COLO668 (cell line): ENCODE measurements around the gene TINCR.
"Not testable (repeated sequence)": the region's sequence is repeated elsewhere in the genome, so short reads cannot be mapped to it uniquely, and the experiment has no call there.

ENCODE experiments used
- DNase-seq: peaks from one replicate; lab custom pipeline; 2025; ENCODE audit not compliant: unreplicated experiment; lab: John Stamatoyannopoulos, UW

The TINCR gene

GRCh38 chr19:5561559-5561958 lies 6.2 kb downstream of the TINCR start:
- DNase-seq = no peak

DNA sequence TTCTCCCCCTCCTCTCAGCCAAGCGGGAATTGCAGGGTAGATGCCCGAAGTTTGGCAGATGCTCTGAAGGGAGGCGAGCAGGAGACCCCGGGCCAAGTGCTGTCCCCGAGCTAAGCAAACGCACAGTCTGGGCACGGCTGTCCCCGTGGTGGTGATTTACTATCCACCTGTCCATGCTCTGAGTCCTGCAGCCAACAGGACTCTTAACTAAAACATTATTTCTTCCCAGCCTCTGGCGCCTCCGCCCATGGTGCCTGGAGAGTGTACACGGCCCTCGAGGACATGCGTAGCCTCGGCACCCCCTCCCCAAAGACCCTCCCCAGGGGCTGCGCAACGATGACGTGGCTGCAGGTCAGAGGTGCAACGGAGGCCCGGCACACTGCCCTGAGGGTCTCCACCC lies 7.6 kb downstream of the TINCR start:
- DNase-seq = no peak

GRCh38 chr19:5559804-5560133 lies 8.0 kb downstream of the TINCR start:
- DNase-seq = no peak

DNA sequence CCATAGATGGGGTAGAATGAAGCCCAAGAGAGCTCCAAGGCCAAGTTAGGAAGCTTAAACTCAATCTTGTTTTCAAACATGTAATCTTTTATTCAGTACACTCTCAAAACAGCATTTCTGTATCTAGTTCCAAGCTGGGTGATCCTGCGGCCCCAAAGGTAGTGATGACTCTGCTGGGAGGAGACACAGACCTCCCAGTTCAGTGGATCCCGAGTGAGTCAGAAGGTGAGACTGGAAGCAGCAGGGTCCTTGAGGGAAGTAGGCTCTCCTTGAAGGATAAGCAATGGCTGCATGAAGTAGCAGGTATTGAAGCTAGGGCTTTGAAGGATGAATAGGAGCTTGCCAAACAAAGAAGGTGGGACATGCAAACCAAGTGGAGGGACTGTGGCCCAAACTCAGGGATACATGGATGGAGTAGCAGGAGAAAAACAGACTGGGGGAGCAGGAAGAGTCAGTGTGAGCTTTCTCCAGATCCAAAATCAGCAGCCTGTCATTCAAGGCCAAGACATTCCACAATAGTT lies 9.6 kb downstream of the TINCR start:
- DNase-seq = no peak

GRCh38 chr19:5557691-5558090 lies 10.1 kb downstream of the TINCR start:
- no peak for DNase-seq

GRCh38 chr19:5554828-5555227 lies 12.9 kb downstream of the TINCR start:
- no peak for DNase-seq

DNA sequence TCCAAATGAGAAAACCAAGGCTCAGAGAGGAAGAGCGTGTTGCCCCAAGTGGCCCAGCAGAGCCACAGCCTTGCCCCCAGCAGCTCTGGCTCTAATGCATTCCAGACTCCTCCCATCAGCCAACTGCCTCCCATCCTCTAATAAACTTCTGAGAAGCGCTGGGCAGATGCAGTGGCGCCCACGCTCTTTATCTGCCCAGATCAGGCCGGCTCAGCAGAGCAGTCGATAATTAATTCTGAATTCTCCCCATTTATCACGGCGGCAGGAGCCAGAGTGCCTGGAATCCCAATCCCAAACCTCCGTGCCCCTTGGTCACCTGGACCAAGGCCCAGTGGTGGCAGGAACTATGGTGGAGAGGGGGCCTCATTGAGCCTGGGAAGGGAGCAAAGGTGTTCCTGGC lies 13.9 kb downstream of the TINCR start:
- no peak for DNase-seq

DNA sequence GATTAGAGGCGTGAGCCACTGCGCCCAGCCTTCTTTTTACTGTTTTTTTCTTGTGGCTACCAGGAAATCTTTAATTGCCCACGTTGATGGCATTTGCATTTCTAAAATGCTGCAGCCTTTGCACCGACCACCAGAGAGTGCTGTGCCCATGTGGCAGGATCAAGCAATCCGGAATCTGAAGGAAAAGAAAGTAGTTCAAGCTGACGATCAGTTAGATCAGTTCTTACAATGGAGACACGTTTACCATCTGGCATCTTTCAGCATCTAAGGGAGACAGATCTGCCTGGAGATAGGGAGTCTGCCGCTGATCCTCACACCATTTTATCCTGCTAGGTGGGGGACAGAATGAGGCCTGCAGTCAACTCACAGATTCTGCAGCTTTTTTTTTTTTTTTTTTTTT lies 19.9 kb downstream of the TINCR start:
- peak; percentile 46 for DNase-seq

GRCh38 chr19:5545984-5546383 lies 21.8 kb downstream of the TINCR start:
- no peak for DNase-seq

DNA sequence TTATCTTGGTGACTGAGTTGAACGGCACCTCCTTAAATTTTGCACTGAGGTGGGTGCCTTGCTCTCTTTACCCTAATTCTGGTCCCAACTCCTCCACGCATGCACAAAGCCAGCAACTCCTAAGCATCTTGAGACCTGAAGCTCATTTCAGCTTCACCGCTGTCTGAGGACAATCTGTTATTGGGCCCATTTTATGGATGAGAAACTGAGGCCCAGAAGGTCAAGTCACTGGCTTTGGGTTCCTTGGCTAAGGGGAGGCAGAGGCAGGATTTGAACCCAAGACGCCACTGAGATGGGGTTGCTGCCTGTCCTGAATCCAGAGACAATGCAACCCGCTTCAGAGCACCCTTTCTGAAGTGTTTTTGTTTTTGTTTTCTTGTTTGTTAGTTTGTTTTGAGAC lies 22.7 kb downstream of the TINCR start:
- DNase-seq = no peak

GRCh38 chr19:5542665-5543064 lies 25.1 kb downstream of the TINCR start:
- no peak for DNase-seq

DNA sequence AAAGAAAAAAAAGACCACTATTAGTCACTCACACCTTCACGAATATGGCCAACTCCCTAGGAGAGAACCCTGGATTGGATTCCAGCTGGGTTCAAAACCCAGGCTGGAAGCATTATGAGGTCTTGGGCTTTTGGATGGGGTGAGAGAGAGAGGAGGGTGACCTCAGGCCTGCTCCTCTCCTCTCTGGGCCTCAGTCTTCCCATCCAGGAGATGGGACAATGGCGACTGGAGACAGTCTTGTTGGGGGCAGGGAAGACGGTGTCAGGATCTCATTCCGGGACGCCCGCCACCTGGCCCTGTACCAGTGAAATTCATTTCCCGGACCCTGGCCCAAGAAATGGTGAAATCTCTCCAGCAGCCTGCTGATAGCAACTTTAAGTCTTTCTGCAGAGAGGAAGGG lies 26.3 kb downstream of the TINCR start:
- DNase-seq = no peak

GRCh38 chr19:5540208-5540607 lies 27.5 kb downstream of the TINCR start:
- no peak for DNase-seq

GRCh38 chr19:5537870-5538269 lies 29.9 kb downstream of the TINCR start:
- DNase-seq = no peak

GRCh38 chr19:5536982-5537579 lies 30.7 kb downstream of the TINCR start:
- DNase-seq = not testable (repeated sequence)

DNA sequence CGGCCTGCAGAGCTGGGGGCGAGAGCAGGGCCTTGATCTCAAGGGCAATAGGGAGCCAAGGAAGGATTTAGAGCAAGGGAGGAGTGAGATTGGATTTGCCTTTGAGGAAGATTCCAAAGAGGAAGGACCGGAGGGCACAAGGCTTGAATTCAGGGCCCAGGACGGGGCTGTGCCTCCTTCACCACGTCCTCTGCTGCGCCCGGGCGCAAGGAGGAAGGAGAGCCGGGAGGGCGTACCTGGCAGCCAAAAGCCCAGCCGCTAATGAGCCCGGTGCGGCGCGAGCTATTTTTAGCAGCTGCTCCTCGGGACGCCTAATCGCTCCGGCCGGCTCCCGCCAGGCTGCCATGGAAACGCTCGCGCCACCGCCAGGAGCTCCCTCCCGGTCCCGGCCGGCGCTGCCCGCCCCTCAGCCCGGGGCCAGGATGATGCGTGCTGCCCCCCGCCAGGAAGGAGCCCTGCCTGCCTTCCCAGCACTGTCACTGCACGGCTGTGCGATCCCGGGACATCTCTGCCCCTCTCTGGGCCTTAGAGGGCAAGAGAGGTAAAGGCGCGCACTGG lies 31.3 kb downstream of the TINCR start:
- peak; percentile 70 for DNase-seq

GRCh38 chr19:5534787-5535586 lies 32.8 kb downstream of the TINCR start:
- no peak for DNase-seq

- no peak for DNase-seq
Measured at GRCh38 chr19:5533257-5533656, 34.5 kb downstream of the TINCR start.

GRCh38 chr19:5530701-5531100 lies 37.1 kb downstream of the TINCR start:
- DNase-seq = no peak

GRCh38 chr19:5526691-5527090 lies 41.1 kb downstream of the TINCR start:
- no peak for DNase-seq

GRCh38 chr19:5524081-5524480 lies 43.7 kb downstream of the TINCR start:
- no peak for DNase-seq

- no peak for DNase-seq
Measured at GRCh38 chr19:5522106-5522505, 45.6 kb downstream of the TINCR start.
